Left lung (tissue), 10 donors: Measurements from ENCODE around the gene DNAJB11. TPM values are rescaled to one million over a fixed set of nuclear protein-coding genes. Genes with fewer than 3 reads are reported as not detected.

ENCODE experiments used
- ATAC-seq: fragments of 200-7000 bp; cut with Tn5 transposase; one replicate; pipeline ENCODE4 v1.9.1; 2020; ENCODE audit warnings: moderate library complexity
- DNase-seq, 4 donors: peaks; one replicate each; pipeline ENCODE4 v3.0.0-alpha.2; 2013 to 2020
- H3K27ac ChIP-seq, 2 donors: fragments of 200-600 bp; sonication (generic) in 1 of 2; one replicate each; pipeline versions ENCODE4 v1.5.0 to v1.8.0; 2020 to 2021
- H3K27me3 ChIP-seq, 2 donors: fragments of 200-600 bp; sonication (generic) in 1 of 2; one replicate each; pipeline versions ENCODE4 v1.5.0 to v1.8.0; 2020 to 2021
- H3K36me3 ChIP-seq, 2 donors: fragments of 200-600 bp; sonication (generic) in 1 of 2; one replicate each; pipeline versions ENCODE4 v1.5.0 to v1.8.0; 2020 to 2021
- H3K4me1 ChIP-seq, 2 donors: fragments of 200-600 bp; one replicate each; pipeline ENCODE4 v1.8.0; 2021
- H3K4me3 ChIP-seq, 2 donors: fragments of 200-600 bp; sonication (generic) in 1 of 2; one replicate each; pipeline versions ENCODE4 v1.5.0 to v1.8.0; 2020 to 2021; ENCODE audit warnings: mild to moderate bottlenecking in 1 of 2
- H3K9me3 ChIP-seq, 2 donors: fragments of 200-600 bp; sonication (generic) in 1 of 2; one replicate each; pipeline versions ENCODE4 v1.5.0 to v1.8.0; 2020 to 2021
- intact Hi-C, 2 donors: fragments of 100-400 bp; cut with DNase I; formaldehyde crosslinking; loops; one replicate each; pipeline versions ENCODE4 v1.11.2 to v1.14.2; 2022
- polyA plus RNA-seq, 6 donors: library from polyadenylated mRNA; unstranded; fragments of 120-200 nt; gene quantifications; one replicate each; pipeline ENCODE4 v1.2.1, GENCODE V29; 2013; ENCODE audit not compliant: insufficient read length in 6 of 6
- total RNA-seq, 2 donors: library from RNA; stranded (reverse); fragmentation: NEBNext Ultra II Directional; extraction: Animal tissue kit (Norgen Biotek cat#: 25700); gene quantifications; one replicate each; pipeline ENCODE4 v1.2.1, GENCODE V29; 2021
- TF ChIP-seq, protein P1 (sequence below), 2 donors: fragments of 200-600 bp; sonication (generic) in 1 of 2; IDR thresholded peaks; one replicate each; pipeline versions ENCODE4 v1.5.0 to v1.8.0; 2021; ENCODE audit warnings: antibody characterized with exemption in 2 of 2
- donor health status: DM: no; HTN: yes; CAD: no.
- donor health status: DM: no; HTN: no; CAD: no.

The DNAJB11 gene
- total and polyA plus RNA-seq, 8 donors: 46.8 to 78.3 (median 58.0) TPM

DNA sequence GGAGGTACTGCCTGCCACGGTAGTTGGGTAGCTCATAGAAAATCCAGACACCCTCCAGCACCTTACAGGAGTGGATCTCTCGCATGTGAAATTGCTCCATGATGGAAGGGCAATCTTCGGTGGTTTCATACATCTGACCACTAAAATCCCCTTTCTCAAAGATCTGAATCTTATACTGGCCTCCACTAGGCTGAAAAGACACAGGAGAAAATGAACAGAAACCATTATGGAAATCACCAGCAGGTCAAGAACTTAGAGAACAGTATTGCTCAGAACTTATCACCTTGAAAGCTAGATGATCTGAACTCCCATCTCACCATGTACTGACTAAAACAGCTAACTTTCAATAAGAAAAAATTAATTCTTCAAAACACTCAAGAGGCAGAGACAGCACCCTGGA is 31.7 kb upstream of the DNAJB11 start:
- intact Hi-C loops: loop anchor here in 1 of 2 donors (10.0 kb wide), 1 partner anchor 554 kb away; no protein-coding TSS in a partner anchor
- Histone ChIP-seq H3K27ac (no peak overlapping the region), H3K9me3 (no peaks in the 10 kb centered on the region), H3K4me3 (no peak overlapping the region), H3K4me1 (peaks cover 3 to 11% of the 10 kb centered on the region in 2 donors), H3K36me3 (peaks cover 0 to 11% of the 10 kb centered on the region in 2 donors), H3K27me3 (no peaks in the 10 kb centered on the region)
- DNase-seq (no peak), ATAC-seq (no peak)
- TF ChIP-seq, protein P1, sequence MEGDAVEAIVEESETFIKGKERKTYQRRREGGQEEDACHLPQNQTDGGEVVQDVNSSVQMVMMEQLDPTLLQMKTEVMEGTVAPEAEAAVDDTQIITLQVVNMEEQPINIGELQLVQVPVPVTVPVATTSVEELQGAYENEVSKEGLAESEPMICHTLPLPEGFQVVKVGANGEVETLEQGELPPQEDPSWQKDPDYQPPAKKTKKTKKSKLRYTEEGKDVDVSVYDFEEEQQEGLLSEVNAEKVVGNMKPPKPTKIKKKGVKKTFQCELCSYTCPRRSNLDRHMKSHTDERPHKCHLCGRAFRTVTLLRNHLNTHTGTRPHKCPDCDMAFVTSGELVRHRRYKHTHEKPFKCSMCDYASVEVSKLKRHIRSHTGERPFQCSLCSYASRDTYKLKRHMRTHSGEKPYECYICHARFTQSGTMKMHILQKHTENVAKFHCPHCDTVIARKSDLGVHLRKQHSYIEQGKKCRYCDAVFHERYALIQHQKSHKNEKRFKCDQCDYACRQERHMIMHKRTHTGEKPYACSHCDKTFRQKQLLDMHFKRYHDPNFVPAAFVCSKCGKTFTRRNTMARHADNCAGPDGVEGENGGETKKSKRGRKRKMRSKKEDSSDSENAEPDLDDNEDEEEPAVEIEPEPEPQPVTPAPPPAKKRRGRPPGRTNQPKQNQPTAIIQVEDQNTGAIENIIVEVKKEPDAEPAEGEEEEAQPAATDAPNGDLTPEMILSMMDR (IDR thresholded peaks at IDR 0.05): no peak

- Histone ChIP-seq H3K4me3 (no peak overlapping the region), H3K4me1 (peaks cover 3 to 11% of the 10 kb centered on the region in 2 donors), H3K36me3 (peaks cover 0 to 18% of the 10 kb centered on the region in 2 donors), H3K27me3 (no peaks in the 10 kb centered on the region), H3K27ac (no peak overlapping the region), H3K9me3 (no peaks in the 10 kb centered on the region)
- intact Hi-C loops: loop anchor here in 1 of 2 donors (5.0 kb wide), 1 partner anchor 283 kb away; no protein-coding TSS in a partner anchor
- TF ChIP-seq, protein P1 (IDR thresholded peaks at IDR 0.05): peak; percentile 58 to 80
- peak in 3 of 4 donors; percentile 48 to 72 (median 52) for DNase-seq
- peak; percentile 96 for ATAC-seq
These were observed 30.2 kb upstream of the DNAJB11 start for GRCh38 chr3:186540221-186540834.

GRCh38 chr3:186540835-186541226 is 29.7 kb upstream of the DNAJB11 start:
- H3K4me3 ChIP-seq: no peak overlapping the region
- H3K9me3 ChIP-seq: no peaks in the 10 kb centered on the region
- peaks cover 0 to 18% of the 10 kb centered on the region in 2 donors for H3K36me3 ChIP-seq
- intact Hi-C loops: loop anchor here in 1 of 2 donors (5.0 kb wide), 1 partner anchor 284 kb away; no protein-coding TSS in a partner anchor
- no peak overlapping the region for H3K27ac ChIP-seq
- H3K4me1 ChIP-seq: peaks cover 3 to 11% of the 10 kb centered on the region in 2 donors
- ATAC-seq: no peak
- DNase-seq: no peak
- TF ChIP-seq, protein P1 (IDR thresholded peaks at IDR 0.05): peak in 1 of 2 donors; percentile 10
- no peaks in the 10 kb centered on the region for H3K27me3 ChIP-seq

DNA sequence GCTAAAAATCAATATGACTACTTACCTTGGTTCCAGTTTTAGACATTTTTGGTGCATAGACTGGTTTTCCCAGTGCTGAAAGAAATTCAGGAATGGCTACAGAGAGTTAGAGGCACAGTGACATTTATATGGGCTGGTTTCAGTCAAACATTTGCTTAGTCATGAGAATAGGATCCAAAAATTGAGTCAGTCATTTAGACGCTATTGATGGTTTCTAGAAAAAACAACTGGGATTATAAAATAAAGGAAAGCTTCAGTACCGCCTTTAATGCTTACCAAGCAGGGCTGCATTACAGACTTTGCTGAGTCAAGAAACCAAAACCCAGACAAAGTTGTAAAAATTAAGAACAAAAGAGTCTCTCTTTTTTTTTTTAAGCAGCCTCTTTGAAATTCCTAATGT is 26.2 kb upstream of the DNAJB11 start, which contains the start of gene CRYGS:
Gene CRYGS, minus strand, starts transcription at position 100 of the 400 bp plus-strand sequence. Its CDS starts 54 bp downstream, at position 46.
- peaks cover 0 to 41% of the 10 kb centered on the region in 2 donors for H3K36me3 ChIP-seq
- no peak within 1 kb of the TSS for H3K27ac ChIP-seq
- intact Hi-C loops: loop anchor here in 1 of 2 donors (5.0 kb wide), 1 partner anchor 287 kb away; no protein-coding TSS in a partner anchor
- DNase-seq (no peak), ATAC-seq (no peak)
- peaks cover 3 to 11% of the 10 kb centered on the region in 2 donors for H3K4me1 ChIP-seq
- TF ChIP-seq, protein P1 (IDR thresholded peaks at IDR 0.05): no peak
- no peaks in the 10 kb centered on the region for H3K27me3 ChIP-seq
- H3K9me3 ChIP-seq: no peaks in the 10 kb centered on the region
- H3K4me3 ChIP-seq: no peak within 1 kb of the TSS

DNA sequence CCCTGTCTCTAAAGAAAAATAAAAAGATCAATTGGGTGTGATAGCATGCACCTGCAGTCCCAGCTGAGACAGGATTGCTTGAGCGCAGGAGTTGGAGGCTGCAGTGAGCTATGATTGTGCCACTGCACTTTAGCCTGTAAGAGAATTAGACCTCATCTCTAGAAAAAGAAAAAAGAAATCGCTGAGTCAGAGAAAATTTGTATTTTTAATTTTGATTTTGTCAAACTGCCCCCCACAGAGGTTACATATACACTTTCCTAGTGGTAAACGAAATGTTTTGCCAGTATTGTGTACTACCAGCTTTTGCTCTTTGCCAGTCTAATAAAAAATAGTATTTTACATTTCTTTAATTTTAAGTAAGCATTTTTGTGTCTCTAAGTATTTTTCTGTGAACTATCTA is 21.0 kb upstream of the DNAJB11 start:
- H3K4me3 ChIP-seq: no peak overlapping the region
- ATAC-seq: no peak
- no peaks in the 10 kb centered on the region for H3K27me3 ChIP-seq
- no peak overlapping the region for H3K27ac ChIP-seq
- intact Hi-C loops: no loop called here
- peaks cover 0 to 70% of the 10 kb centered on the region in 2 donors for H3K36me3 ChIP-seq
- no peak for DNase-seq
- TF ChIP-seq, protein P1 (IDR thresholded peaks at IDR 0.05): no peak
- H3K4me1 ChIP-seq: peaks cover 0 to 3% of the 10 kb centered on the region in 2 donors
- H3K9me3 ChIP-seq: no peaks in the 10 kb centered on the region
